Activated CD4-positive, alpha-beta T cell treated with anti-CD3 and anti-CD28 coated beads, Interleukin-2, amount 50 U/mL, for 4 hours (primary cell): Measurements from ENCODE around the gene MYO5C.
"Not testable (repeated sequence)": the region's sequence is repeated elsewhere in the genome, so short reads cannot be mapped to it uniquely, and the experiment has no call there.

Experiments
- DNase-seq, 2 experiments: peaks; one replicate each; pipeline ENCODE4 v3.0.0-alpha.2; 2020

MYO5C gene

GRCh38 chr15:52303093-52303772 is 7.6 kb upstream of the MYO5C start:
- no peak for DNase-seq

GRCh38 chr15:52301265-52301847 is 5.8 kb upstream of the MYO5C start:
- DNase-seq, result no peak

GRCh38 chr15:52294881-52295420 is 653 bp downstream of the MYO5C start:
- no peak for DNase-seq

GRCh38 chr15:52292780-52293392 is 2.7 kb downstream of the MYO5C start:
- DNase-seq, result no peak

GRCh38 chr15:52291204-52291603 is 4.4 kb downstream of the MYO5C start:
- DNase-seq, result no peak

GRCh38 chr15:52290800-52291199 is 4.8 kb downstream of the MYO5C start:
- DNase-seq, result no peak

GRCh38 chr15:52290329-52290728 is 5.3 kb downstream of the MYO5C start:
- DNase-seq, result no peak

- DNase-seq, result no peak
Measured at GRCh38 chr15:52289629-52290081, 5.9 kb downstream of the MYO5C start.

- no peak for DNase-seq
Measured at GRCh38 chr15:52288986-52289385, 6.6 kb downstream of the MYO5C start.

GRCh38 chr15:52288051-52288942 is 7.3 kb downstream of the MYO5C start:
- no peak for DNase-seq

GRCh38 chr15:52287114-52287513 is 8.5 kb downstream of the MYO5C start:
- DNase-seq, result no peak

- not testable (repeated sequence) for DNase-seq
Measured at GRCh38 chr15:52285941-52286340, 9.7 kb downstream of the MYO5C start.

- DNase-seq, result no peak
Measured at GRCh38 chr15:52284164-52284563, 11.4 kb downstream of the MYO5C start.

- no peak for DNase-seq
Measured at GRCh38 chr15:52283281-52283680, 12.3 kb downstream of the MYO5C start.

- DNase-seq, result no peak
Measured at GRCh38 chr15:52282418-52282817, 13.2 kb downstream of the MYO5C start.

- DNase-seq, result no peak
Measured at GRCh38 chr15:52281085-52282035, 14.2 kb downstream of the MYO5C start.

- no peak for DNase-seq
Measured at GRCh38 chr15:52280326-52281084, 15.1 kb downstream of the MYO5C start.

GRCh38 chr15:52278636-52279367 is 16.8 kb downstream of the MYO5C start:
- DNase-seq, result no peak

- no peak for DNase-seq
Measured at GRCh38 chr15:52278135-52278534, 17.5 kb downstream of the MYO5C start.

- DNase-seq, result no peak
Measured at GRCh38 chr15:52277575-52277974, 18.0 kb downstream of the MYO5C start.
